Smooth muscle cell of trachea (primary cell): Measurements from ENCODE around the gene KRT16. TPM values are rescaled to one million over a fixed set of nuclear protein-coding genes. Genes with fewer than 3 reads are reported as not detected.

Source experiments
- total RNA-seq: library from RNA; depleted of rRNA; stranded (reverse); fragments of >200 nt; gene quantifications from 2 replicates; pipeline ENCODE4 v1.2.1, GENCODE V29; 2014

Gene KRT16
- total RNA-seq: 0.17 TPM in 1 of 2 replicates, not detected in the other

DNA sequence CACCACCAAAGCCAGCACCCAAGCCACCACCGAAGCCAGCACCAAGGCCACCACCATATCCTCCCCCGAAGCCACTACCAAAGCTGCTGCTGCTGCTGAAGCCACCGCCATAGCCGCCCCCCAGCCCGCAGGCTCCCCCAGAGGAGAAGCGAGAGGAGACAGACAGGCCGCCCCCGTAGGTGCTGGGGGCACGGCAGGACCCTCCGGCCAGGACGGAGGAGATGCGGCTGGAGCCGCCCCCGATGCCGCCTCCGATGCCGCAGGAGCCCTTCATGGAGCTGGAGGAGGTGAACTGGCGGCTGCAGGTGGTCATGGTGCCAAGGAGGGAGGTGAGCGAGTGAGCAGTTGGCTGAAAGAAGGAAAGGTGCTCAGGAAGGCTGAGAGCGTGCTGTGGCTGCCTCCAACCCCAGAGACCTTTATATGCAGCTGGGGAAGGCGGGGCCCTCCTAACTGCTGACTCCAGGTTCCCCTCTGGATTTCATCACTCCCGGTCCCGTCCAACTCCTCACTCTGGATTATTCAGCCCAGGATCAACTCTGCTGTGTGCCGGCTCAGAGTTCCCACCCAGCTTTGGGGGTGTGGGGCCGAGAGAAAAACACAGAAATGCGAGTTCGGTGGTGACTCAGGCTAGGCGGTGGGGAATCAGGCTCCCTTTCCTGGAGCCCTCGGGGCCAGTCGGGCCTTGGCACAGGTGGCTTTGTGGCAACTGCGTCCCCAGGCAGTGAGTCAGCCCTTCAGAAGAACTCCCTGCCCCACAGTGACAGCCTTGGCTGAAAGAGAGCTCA, at the start of gene KRT16:
KRT16 (minus strand) TSS at position 392 of the 785 bp plus-strand sequence; CDS start at position 313, 79 bp downstream.

DNA sequence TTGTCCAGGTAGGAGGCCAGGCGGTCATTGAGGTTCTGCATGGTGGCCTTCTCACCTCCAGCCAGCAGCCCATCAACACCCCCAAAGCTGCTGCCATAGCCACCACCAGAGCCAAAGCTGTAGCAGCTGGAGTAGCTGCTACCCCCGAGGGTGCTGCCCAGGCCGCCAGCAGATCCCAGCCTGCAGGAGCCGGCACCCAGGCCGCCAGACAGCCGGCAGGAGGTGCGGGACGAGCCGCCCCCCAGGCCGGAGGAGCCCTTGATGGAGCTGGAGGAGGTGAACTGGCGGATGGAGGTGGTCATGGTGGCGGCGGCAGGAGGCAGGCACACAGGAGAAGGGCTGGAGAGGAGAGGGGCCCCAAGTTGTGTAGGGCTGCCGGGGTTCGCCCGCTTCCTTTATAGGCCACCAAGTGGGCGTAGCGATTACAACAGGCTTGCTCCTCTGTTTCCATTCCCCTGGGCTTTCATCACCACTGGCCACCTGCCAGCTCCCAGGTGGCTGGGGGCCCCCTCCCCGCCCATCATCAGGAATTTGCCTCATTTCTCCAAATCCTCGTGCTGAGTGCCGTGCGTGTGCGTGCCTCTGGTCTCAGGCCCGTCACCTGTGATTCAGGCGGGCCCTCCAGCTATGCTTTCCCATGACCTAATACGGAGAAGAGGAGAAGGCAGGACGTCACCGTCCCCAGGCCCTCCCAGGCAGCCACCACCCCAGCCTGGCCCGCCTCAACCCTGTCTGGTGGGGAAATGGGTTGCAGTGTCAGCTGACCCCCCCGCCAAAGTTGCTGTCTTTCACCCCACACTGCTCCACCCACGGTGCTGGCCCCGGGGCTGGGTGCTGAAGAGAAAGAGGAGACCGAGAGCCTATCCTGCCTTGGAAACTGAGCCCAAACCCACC, 11.9 kb upstream of the KRT16 start, which contains the start of gene KRT17:
KRT17 (minus strand) TSS at position 368 of the 894 bp plus-strand sequence; CDS start at position 302, 66 bp downstream.

DNA sequence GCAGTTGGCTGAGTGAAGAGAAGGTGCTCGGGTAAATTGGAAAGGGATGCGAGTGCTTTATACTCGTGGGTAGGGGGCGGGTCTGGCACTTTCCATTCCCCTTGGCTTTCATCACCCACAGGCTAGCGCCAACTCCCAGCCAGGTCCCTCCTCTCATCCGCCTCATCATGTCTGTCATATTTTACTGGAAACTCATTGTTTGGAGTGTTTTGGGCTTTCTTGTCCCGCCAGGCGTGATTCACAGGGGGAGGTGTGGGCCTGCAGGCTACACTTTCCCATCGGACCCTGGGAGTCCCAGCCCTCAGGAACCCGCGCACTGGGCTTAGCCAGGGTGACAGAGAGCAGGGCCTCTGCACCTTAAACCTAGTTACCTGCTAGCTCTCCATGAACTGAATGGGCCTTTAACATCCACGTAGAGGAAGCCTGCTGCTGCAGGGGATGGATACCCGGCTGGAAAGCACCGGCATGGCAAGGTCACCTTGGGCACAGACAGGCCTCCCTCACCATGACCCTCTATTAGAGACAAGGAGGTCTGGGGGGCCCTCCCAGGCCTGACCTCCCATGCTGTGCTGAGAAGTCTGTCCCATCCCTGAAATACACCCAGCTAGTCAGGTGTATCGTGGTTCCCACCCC, 25.6 kb downstream of the KRT16 start, which contains the start of gene KRT14:
KRT14 (minus strand) TSS at position 33 of the 633 bp plus-strand sequence. CDS start 61 bp downstream, outside the sequence.

DNA sequence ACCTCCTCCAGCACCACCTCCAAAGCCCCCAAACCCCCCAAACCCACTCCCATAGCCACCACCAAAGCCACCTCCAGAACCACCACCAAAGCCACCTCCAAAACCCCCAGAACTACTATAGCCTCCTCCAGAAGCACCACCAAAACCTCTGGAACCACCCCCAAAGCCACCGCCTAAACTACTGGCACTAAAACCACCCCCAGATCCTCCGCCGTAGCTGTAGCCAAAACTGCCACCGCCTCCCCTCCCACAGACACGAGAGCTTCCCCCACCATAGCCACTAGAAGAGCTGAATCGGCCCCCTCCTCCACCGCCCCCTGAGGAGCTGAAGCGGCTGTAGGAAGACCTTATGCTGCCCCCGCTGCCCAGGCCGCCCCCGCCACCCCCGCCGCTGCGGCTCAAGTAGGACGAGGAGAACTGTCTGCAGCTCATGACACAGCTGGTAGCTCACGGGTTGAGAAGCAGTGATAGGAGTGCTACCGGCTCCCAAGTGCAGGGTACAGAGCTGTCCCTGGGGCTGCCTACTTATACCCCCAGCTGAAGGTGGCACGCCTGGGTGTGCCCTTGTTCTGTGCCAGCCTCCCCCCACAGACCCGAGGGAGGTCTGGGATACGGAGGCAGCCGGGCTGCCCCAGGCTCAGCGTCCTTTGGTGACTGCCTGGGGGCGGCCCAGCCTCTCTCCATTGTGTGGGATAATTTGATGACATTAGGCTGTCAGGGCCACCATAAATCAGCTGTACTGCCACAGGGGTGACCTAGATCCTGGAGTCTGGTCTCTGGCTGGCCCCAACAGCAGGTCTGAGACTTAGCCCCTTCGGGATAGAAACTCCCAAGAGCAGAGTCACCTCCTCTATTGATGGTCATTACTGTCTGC, 40.8 kb downstream of the KRT16 start, which contains the start of gene KRT9:
KRT9 (minus strand) TSS at position 499 of the 874 bp plus-strand sequence; CDS start at position 432, 67 bp downstream.

Other genes starting within 250 kb of the KRT16 start
- gene KRT33B, start 243.0 kb downstream of the KRT16 start, total RNA-seq: not detected in 2 replicates
- gene KRT34, start 230.5 kb downstream of the KRT16 start, total RNA-seq: 0.17 TPM in 1 of 2 replicates, not detected in the other
- not detected in 2 replicates for gene KRT31, start 215.2 kb downstream of the KRT16 start, total RNA-seq
- gene KRT37, start 188.2 kb downstream of the KRT16 start, total RNA-seq: not detected in 2 replicates
- gene KRT38, start 171.8 kb downstream of the KRT16 start, total RNA-seq: not detected in 2 replicates
- gene KRT32, start 145.4 kb downstream of the KRT16 start, total RNA-seq: not detected in 2 replicates
- gene KRT35, start 131.6 kb downstream of the KRT16 start, total RNA-seq: not detected in 2 replicates
- not detected in 2 replicates for gene KRT36, start 122.9 kb downstream of the KRT16 start, total RNA-seq
- 0.15 TPM in 1 of 2 replicates, not detected in the other for gene KRT13, start 107.2 kb downstream of the KRT16 start, total RNA-seq
- 0.66 and 2.9 TPM in 2 replicates for gene KRT15, start 93.9 kb downstream of the KRT16 start, total RNA-seq
- 21.1 and 42.7 TPM in 2 replicates for gene KRT19, start 84.5 kb downstream of the KRT16 start, total RNA-seq
- not detected in 2 replicates for gene KRT9, start 40.7 kb downstream of the KRT16 start, total RNA-seq
- 0.17 and 3.1 TPM in 2 replicates for gene KRT14, start 25.9 kb downstream of the KRT16 start, total RNA-seq
- 1.5 and 15.1 TPM in 2 replicates for gene KRT17, start 11.8 kb upstream of the KRT16 start, total RNA-seq
- 82.5 and 236 TPM in 2 replicates for gene EIF1, start 76.1 kb upstream of the KRT16 start, total RNA-seq
- not detected in 2 replicates for gene GAST, start 99.6 kb upstream of the KRT16 start, total RNA-seq
- gene HAP1, start 121.9 kb upstream of the KRT16 start, total RNA-seq: under 0.01 and 0.17 TPM in 2 replicates
- 5.3 and 5.4 TPM in 2 replicates for gene JUP, start 173.9 kb upstream of the KRT16 start, total RNA-seq
- 41.6 and 64.2 TPM in 2 replicates for gene P3H4, start 199.2 kb upstream of the KRT16 start, total RNA-seq
- gene FKBP10, start 200.2 kb upstream of the KRT16 start, total RNA-seq: 407 and 587 TPM in 2 replicates
- gene NT5C3B, start 223.5 kb upstream of the KRT16 start, total RNA-seq: 54.1 and 80.7 TPM in 2 replicates
- gene KLHL10, start 225.1 kb upstream of the KRT16 start, total RNA-seq: 0.17 and 0.29 TPM in 2 replicates